SKM-1 (cell line): ENCODE data around the gene DYSF.

ENCODE experiments used
- DNase-seq: peaks from one replicate; lab custom pipeline; 2025; ENCODE audit not compliant: unreplicated experiment; lab: John Stamatoyannopoulos, UW

DYSF gene

GRCh38 chr2:71685073-71685848 lies 231.9 kb downstream of the DYSF start:
- DNase-seq: no peak

GRCh38 chr2:71685941-71686611 lies 232.7 kb downstream of the DYSF start:
- DNase-seq: no peak

- DNase-seq: no peak
These were observed 233.4 kb downstream of the DYSF start for GRCh38 chr2:71686781-71687180.

GRCh38 chr2:71687412-71687811 lies 234.1 kb downstream of the DYSF start:
- DNase-seq: no peak

GRCh38 chr2:71688530-71688929 lies 235.2 kb downstream of the DYSF start:
- DNase-seq: no peak

GRCh38 chr2:71689393-71689792 lies 236.0 kb downstream of the DYSF start:
- DNase-seq: no peak

GRCh38 chr2:71689968-71690834 lies 236.8 kb downstream of the DYSF start:
- DNase-seq: no peak

GRCh38 chr2:71690876-71691475 lies 237.6 kb downstream of the DYSF start:
- DNase-seq: no peak

GRCh38 chr2:71691747-71692441 lies 238.5 kb downstream of the DYSF start:
- no peak for DNase-seq

GRCh38 chr2:71692621-71693277 lies 239.4 kb downstream of the DYSF start:
- no peak for DNase-seq

- no peak for DNase-seq
These were observed 240.2 kb downstream of the DYSF start for GRCh38 chr2:71693286-71694270.

GRCh38 chr2:71694501-71695234 lies 241.3 kb downstream of the DYSF start:
- DNase-seq: no peak

GRCh38 chr2:71695235-71696120 lies 242.1 kb downstream of the DYSF start:
- DNase-seq: no peak

- DNase-seq: no peak
These were observed 243.0 kb downstream of the DYSF start for GRCh38 chr2:71696381-71696780.

GRCh38 chr2:71697106-71698004 lies 244.0 kb downstream of the DYSF start:
- DNase-seq: no peak

- DNase-seq: no peak
These were observed 246.1 kb downstream of the DYSF start for GRCh38 chr2:71699428-71699827.
